ENCODE data around the gene S1PR1. TPM values are rescaled to one million over a fixed set of nuclear protein-coding genes. Genes with fewer than 3 reads are reported as not detected.

Gene S1PR1
- 0.08 to 0.23 TPM (median 0.20 TPM) in 5 replicates for total RNA-seq (2022; extraction: Qiagen RNA extraction)

DNA sequence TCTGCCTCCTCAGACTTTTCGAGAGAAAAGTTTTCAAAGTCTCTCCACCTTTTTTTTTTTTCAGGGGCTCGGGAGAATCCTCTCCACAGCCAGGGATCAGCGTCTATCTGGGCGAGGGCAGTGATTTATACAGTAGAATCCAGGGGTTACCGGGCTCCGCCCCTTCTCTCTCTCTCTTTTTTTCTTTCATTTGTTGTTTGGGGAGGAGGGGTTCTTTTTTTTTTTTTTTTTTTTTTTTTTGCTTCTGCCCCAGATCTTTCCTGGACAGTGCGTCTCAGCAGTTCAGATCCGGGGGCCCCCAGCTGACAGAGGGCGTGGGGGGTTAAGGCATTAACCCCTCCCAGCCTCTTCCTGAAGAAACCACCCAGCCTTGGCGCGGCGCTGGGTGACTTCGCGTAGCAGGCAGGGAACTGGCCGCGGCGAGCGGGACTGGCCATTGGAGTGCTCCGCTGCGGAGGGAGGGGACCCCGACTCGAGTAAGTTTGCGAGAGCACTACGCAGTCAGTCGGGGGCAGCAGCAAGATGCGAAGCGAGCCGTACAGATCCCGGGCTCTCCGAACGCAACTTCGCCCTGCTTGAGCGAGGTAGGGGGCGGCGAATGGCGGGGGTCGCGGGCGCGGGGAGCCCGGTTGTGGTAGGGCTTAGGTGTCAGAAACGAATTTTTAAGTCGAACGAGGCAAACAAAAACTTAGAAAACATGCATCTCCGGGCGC lies at the start of gene S1PR1:
S1PR1 (plus strand) TSS at position 504 of the 713 bp plus-strand sequence. CDS start 1,966 bp downstream, outside the sequence.

Other genes starting within 250 kb of the S1PR1 start
- 28.3 to 32.5 TPM (median 29.9 TPM) in 5 replicates for gene DPH5, start 211.2 kb upstream of the S1PR1 start, total RNA-seq (2022; extraction: Qiagen RNA extraction)

All from A549 treated with AZD2906 at 1 μM for 4 hours (cell line).